Activated CD4-positive, alpha-beta T cell treated with anti-CD3 and anti-CD28 coated beads for 24 hours (primary cell): ENCODE results near the gene REXO1.
"Not testable (repeated sequence)": the region's sequence is repeated elsewhere in the genome, so short reads cannot be mapped to it uniquely, and the experiment has no call there.

Source experiments
- DNase-seq, 2 donors: peaks; one replicate each; pipeline ENCODE4 v3.0.0-alpha.2; 2020; ENCODE audit warnings: low read depth in 2 of 2

Gene REXO1

GRCh38 chr19:1813192-1814182 lies 34.8 kb downstream of the REXO1 start:
- no peak for DNase-seq

- peak; percentile 64 to 77 for DNase-seq
Measured at GRCh38 chr19:1812426-1813191, 35.7 kb downstream of the REXO1 start.

GRCh38 chr19:1811942-1812425 lies 36.3 kb downstream of the REXO1 start, which contains the start of gene ATP8B3:
TSS of gene ATP8B3 (minus strand) at chr19:1812276. CDS start at chr19:1811736, 540 bp downstream.
- peak; percentile 51 to 66 for DNase-seq

GRCh38 chr19:1811472-1811894 lies 36.8 kb downstream of the REXO1 start:
- peak; percentile 18 to 28 for DNase-seq

- no peak for DNase-seq
Measured at GRCh38 chr19:1810439-1811160, 37.7 kb downstream of the REXO1 start.

- DNase-seq, result no peak
Measured at GRCh38 chr19:1809678-1810077, 38.6 kb downstream of the REXO1 start.

- DNase-seq, result no peak
Measured at GRCh38 chr19:1808395-1808731, 39.9 kb downstream of the REXO1 start.

GRCh38 chr19:1807695-1808394 lies 40.4 kb downstream of the REXO1 start:
- no peak for DNase-seq

GRCh38 chr19:1807030-1807694 lies 41.1 kb downstream of the REXO1 start:
- DNase-seq, result no peak

GRCh38 chr19:1806184-1807029 lies 41.9 kb downstream of the REXO1 start:
- DNase-seq, result no peak

- DNase-seq, result no peak
Measured at GRCh38 chr19:1805401-1806183, 42.7 kb downstream of the REXO1 start.

GRCh38 chr19:1804858-1805257 lies 43.4 kb downstream of the REXO1 start:
- DNase-seq, result no peak

- no peak for DNase-seq
Measured at GRCh38 chr19:1799695-1800342, 48.5 kb downstream of the REXO1 start.

GRCh38 chr19:1797313-1797712 lies 51.0 kb downstream of the REXO1 start:
- not testable (repeated sequence) for DNase-seq

- DNase-seq, result no peak
Measured at GRCh38 chr19:1796395-1797142, 51.7 kb downstream of the REXO1 start.

- DNase-seq, result no peak
Measured at GRCh38 chr19:1794424-1795172, 53.7 kb downstream of the REXO1 start.

- DNase-seq, result no peak
Measured at GRCh38 chr19:1791879-1792278, 56.4 kb downstream of the REXO1 start.
